ENCODE results near the gene ULK3.

DNA sequence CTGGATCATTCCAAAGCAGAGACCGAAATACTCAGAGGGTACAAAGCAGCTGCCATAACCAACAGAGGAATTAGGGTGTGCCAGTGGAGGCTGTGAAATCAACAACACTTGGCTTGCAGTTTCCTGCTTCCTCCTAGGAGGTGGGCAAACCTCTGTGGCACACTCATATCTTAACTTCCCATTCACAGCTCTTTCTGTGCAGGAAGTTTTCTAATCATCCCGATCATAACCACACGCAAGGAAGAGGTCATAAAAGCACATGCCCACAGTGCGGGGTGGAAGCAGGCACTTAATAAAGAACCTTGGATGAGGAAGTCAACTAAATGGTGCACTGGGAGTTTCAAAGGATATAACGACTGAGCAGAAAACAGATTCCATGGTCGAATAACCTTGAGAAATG, 25.1 kb upstream of the ULK3 start:
- TF ChIP-seq, protein P1, sequence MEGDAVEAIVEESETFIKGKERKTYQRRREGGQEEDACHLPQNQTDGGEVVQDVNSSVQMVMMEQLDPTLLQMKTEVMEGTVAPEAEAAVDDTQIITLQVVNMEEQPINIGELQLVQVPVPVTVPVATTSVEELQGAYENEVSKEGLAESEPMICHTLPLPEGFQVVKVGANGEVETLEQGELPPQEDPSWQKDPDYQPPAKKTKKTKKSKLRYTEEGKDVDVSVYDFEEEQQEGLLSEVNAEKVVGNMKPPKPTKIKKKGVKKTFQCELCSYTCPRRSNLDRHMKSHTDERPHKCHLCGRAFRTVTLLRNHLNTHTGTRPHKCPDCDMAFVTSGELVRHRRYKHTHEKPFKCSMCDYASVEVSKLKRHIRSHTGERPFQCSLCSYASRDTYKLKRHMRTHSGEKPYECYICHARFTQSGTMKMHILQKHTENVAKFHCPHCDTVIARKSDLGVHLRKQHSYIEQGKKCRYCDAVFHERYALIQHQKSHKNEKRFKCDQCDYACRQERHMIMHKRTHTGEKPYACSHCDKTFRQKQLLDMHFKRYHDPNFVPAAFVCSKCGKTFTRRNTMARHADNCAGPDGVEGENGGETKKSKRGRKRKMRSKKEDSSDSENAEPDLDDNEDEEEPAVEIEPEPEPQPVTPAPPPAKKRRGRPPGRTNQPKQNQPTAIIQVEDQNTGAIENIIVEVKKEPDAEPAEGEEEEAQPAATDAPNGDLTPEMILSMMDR (IDR thresholded peaks at IDR 0.05; ENCODE audit: insufficient read depth, low read length), result no peak
- TF ChIP-seq POLR2AphosphoS5 (IDR thresholded peaks at IDR 0.05; ENCODE audit: low read depth), result peak; percentile 66; the same call in 1 of the 2 replicates
- no peak for TF ChIP-seq REST (IDR thresholded peaks at IDR 0.05; ENCODE audit: insufficient replicate concordance, low read depth)
- TF ChIP-seq GABPA (IDR thresholded peaks at IDR 0.05; ENCODE audit: low read depth), result peak; percentile 47; the same call in 1 of the 2 replicates
- peak; percentile 89; the same call in 1 of the 2 replicates for TF ChIP-seq SPI1 (IDR thresholded peaks at IDR 0.05; ENCODE audit: borderline replicate concordance, low read depth)
